ENCODE results near the gene BRME1.

The BRME1 gene

GRCh38 chr19:13920524-13920923 lies 14.6 kb upstream of the BRME1 start:
- H3K4me2 ChIP-seq (ENCODE audit: low read length): no peak overlapping the region
- no peaks in the 10 kb centered on the region for H3F3A ChIP-seq (ENCODE audit: control insufficient read depth, insufficient read depth)
- H3K4me3 ChIP-seq (ENCODE audit: low read length): no peak overlapping the region
- H3K9me3 ChIP-seq (ENCODE audit: control insufficient read depth, insufficient read depth, low read length): peaks cover 11% of the 10 kb centered on the region; the same call in 1 of the 2 replicates
- TF ChIP-seq EZH2phosphoT487 (IDR thresholded peaks at IDR 0.05; ENCODE audit: borderline replicate concordance, low read length) (no peak), CTCF (IDR thresholded peaks at IDR 0.05; ENCODE audit: low read depth, low read length, poor library complexity, severe bottlenecking) (no peak)
- no peaks in the 10 kb centered on the region for H3K9me2 ChIP-seq (replicated peaks; ENCODE audit: control insufficient read depth, low read length)
- H3K27ac ChIP-seq (ENCODE audit: low read depth, low read length): no peak overlapping the region
- H3K4me1 ChIP-seq (ENCODE audit: control insufficient read depth, low read length): peaks cover 4% of the 10 kb centered on the region
- H3K36me3 ChIP-seq (ENCODE audit: control insufficient read depth, low read length): peaks cover 71% of the 10 kb centered on the region
- no peaks in the 10 kb centered on the region for H4K20me1 ChIP-seq (ENCODE audit: control insufficient read depth, insufficient read depth, low read depth, low read length)
- H3K27me3 ChIP-seq (ENCODE audit: control insufficient read depth, low read length): no peaks in the 10 kb centered on the region
- H3K79me2 ChIP-seq (ENCODE audit: control insufficient read depth, low read length): no peaks in the 10 kb centered on the region

- Histone ChIP-seq H3K9me3 (ENCODE audit: control insufficient read depth, insufficient read depth, low read length) (peaks cover 11% of the 10 kb centered on the region; the same call in 1 of the 2 replicates), H3K4me3 (ENCODE audit: low read length) (no peak overlapping the region), H3K79me2 (ENCODE audit: control insufficient read depth, low read length) (no peaks in the 10 kb centered on the region), H4K20me1 (ENCODE audit: control insufficient read depth, insufficient read depth, low read depth, low read length) (no peaks in the 10 kb centered on the region), H3F3A (ENCODE audit: control insufficient read depth, insufficient read depth) (no peaks in the 10 kb centered on the region), H3K9me2 (replicated peaks; ENCODE audit: control insufficient read depth, low read length) (no peaks in the 10 kb centered on the region), H3K27ac (ENCODE audit: low read depth, low read length) (no peak overlapping the region), H3K4me2 (ENCODE audit: low read length) (no peak overlapping the region), H3K4me1 (ENCODE audit: control insufficient read depth, low read length) (peaks cover 4% of the 10 kb centered on the region), H3K27me3 (ENCODE audit: control insufficient read depth, low read length) (no peaks in the 10 kb centered on the region), H3K36me3 (ENCODE audit: control insufficient read depth, low read length) (peaks cover 76% of the 10 kb centered on the region)
- TF ChIP-seq CTCF (IDR thresholded peaks at IDR 0.05; ENCODE audit: low read depth, low read length, poor library complexity, severe bottlenecking) (no peak), EZH2phosphoT487 (IDR thresholded peaks at IDR 0.05; ENCODE audit: borderline replicate concordance, low read length) (no peak)
These were observed 13.0 kb upstream of the BRME1 start for GRCh38 chr19:13918726-13919411.

GRCh38 chr19:13917888-13918406 lies 12.0 kb upstream of the BRME1 start:
- Histone ChIP-seq H3K4me1 (ENCODE audit: control insufficient read depth, low read length) (peaks cover 4% of the 10 kb centered on the region), H4K20me1 (ENCODE audit: control insufficient read depth, insufficient read depth, low read depth, low read length) (no peaks in the 10 kb centered on the region), H3F3A (ENCODE audit: control insufficient read depth, insufficient read depth) (no peaks in the 10 kb centered on the region), H3K36me3 (ENCODE audit: control insufficient read depth, low read length) (peaks cover 74% of the 10 kb centered on the region), H3K4me3 (ENCODE audit: low read length) (no peak overlapping the region), H3K27me3 (ENCODE audit: control insufficient read depth, low read length) (no peaks in the 10 kb centered on the region), H3K79me2 (ENCODE audit: control insufficient read depth, low read length) (no peaks in the 10 kb centered on the region), H3K27ac (ENCODE audit: low read depth, low read length) (no peak overlapping the region), H3K9me2 (replicated peaks; ENCODE audit: control insufficient read depth, low read length) (no peaks in the 10 kb centered on the region), H3K4me2 (ENCODE audit: low read length) (no peak overlapping the region), H3K9me3 (ENCODE audit: control insufficient read depth, insufficient read depth, low read length) (peaks cover 11% of the 10 kb centered on the region; the same call in 1 of the 2 replicates)
- TF ChIP-seq EZH2phosphoT487 (IDR thresholded peaks at IDR 0.05; ENCODE audit: borderline replicate concordance, low read length): no peak
- TF ChIP-seq CTCF (IDR thresholded peaks at IDR 0.05; ENCODE audit: low read depth, low read length, poor library complexity, severe bottlenecking): no peak

All from DOHH2 (cell line).